IPS-11a (cell line): Measurements from ENCODE around the gene FAM193A.
"Not testable (repeated sequence)": the region's sequence is repeated elsewhere in the genome, so short reads cannot be mapped to it uniquely, and the experiment has no call there.

Experiments
- H3K4me3 ChIP-seq: one replicate; pipeline ENCODE4 v1.5.1; 2013; ENCODE audit warnings: low read depth, low read length, control low read depth

FAM193A gene

DNA sequence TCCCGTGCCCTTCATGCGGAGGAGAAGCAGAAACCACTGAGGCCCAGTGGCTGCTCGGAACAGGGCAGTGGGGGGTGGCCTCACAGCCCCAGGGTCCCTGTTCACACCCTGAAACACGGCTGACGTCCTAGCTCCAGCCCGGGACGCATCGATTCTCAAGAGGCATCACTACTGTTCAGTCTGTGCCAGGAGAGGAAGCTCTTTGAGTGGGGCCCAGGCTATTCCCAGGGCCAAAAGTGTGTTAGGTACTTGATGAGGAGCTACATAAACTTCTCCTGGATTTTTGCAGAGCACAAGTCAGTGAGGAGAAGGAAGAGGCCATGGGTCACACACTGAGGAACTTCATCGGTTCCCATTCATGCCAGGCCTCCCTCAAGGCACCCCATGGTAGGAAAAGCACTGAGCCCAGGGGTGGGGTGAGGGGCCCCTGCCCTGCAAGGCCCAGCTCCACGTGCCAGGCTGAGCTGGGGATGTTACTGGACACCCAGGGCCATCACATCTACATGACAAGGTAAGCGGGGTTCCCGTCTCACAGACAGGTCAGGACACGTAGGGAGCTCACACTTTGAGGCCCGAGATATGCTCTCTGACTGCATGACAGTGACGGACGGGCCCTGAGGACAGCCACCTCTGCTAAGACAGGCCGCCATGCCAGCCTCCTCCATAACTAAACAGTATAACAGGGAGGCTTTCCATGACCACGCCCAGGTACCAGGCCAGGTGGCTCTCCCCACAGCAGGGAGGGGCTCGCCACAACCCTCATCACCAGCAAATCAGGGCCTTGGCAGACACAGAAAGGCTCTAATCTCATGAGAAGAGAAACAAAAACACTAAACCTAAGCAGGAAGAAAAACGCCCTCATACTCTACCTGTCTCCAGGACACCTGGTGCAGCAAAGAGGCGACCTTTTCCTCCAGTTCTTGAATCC lies 207.3 kb downstream of the FAM193A start:
- H3K4me3 ChIP-seq: no peak overlapping the region

DNA sequence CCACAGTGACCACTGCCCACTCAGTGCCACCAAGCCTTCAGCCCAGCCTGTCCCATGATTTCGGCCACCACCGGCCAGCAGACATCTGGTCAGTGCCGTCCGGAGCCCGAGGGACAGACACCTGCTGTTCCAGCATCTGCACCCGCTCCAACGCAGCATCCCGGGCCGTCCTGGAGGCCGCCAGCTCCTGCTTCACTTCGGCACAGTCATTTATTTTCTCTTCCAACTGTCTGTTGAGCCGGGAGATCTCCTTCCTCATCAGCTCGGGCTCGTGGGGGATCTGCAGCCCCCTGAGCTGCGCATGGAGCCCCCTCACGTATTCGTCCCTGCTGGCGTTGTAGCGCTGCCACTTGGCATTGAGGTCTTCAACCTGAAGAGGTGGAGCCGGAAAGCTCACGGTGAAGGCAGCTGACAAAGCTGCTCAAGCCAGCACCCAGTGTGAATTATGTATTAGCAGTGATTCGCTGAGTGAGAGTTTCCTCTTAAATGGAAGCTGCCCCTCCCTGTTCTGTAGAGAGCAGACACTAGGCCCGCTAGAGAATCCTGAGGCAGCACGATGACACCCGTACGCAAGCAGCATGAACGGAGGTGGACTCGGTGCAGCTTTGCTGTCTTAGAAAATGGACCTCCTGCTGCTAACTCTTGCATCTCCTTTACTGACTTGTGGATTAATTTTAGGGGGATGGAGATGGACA lies 208.3 kb downstream of the FAM193A start:
- no peak overlapping the region for H3K4me3 ChIP-seq

DNA sequence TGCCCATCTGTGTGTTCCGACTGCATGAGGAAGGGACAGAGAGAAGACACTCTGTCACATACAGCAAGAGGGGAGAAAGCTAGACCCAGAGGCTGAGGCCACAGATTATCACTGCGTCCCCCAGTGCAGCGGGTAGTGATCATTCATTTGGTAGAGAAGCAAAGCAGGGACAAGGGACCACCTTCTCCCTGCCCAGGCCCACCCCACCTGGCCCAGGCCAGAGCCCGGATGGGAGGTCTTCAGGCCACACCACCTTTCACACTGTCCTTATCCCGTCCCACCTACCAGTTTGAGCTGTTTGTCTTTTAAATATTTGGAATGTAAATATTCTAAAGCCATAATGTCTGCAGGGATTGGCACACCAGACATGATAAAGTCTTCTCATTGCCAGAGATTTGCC lies 209.1 kb downstream of the FAM193A start:
- H3K4me3 ChIP-seq: no peak overlapping the region

DNA sequence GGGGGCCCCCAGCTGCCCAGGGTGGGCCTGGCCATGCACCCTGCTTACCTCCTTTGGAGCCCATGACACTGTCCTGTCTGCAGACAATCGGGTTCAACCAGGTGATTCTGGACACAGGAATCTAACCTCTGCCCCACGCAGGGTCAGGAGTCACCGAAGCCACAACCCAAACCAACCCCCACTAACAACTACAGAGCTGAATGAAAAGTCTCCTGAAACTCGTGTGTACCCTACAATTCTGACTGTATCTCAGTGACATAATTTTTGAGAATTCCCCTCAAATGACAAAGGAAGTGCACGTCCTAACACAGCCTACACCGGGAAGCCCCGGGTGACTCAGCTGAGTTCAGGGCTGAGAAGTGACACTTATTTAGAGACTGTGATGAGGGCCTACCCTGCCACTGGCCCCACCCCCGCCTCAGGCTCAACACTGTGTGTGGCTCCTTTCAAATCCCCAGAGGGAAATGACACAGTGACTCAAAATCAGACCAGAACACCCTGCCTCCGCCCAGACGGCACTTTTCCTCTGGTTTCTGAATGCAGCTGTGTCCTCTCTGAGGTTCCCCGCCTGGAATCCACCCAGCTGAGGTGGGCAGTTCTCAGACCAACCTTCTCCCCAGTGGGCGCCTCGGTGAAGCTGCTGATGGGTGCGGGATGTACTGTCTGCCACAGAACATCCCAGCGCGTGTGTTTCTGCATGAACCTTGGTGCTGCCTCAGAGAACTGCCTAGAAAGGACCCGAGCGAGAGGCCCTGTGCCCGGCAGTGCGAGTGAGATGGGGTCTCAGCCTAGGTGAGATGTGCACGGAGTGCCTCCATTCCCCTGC lies 209.7 kb downstream of the FAM193A start:
- H3K4me3 ChIP-seq: no peak overlapping the region

DNA sequence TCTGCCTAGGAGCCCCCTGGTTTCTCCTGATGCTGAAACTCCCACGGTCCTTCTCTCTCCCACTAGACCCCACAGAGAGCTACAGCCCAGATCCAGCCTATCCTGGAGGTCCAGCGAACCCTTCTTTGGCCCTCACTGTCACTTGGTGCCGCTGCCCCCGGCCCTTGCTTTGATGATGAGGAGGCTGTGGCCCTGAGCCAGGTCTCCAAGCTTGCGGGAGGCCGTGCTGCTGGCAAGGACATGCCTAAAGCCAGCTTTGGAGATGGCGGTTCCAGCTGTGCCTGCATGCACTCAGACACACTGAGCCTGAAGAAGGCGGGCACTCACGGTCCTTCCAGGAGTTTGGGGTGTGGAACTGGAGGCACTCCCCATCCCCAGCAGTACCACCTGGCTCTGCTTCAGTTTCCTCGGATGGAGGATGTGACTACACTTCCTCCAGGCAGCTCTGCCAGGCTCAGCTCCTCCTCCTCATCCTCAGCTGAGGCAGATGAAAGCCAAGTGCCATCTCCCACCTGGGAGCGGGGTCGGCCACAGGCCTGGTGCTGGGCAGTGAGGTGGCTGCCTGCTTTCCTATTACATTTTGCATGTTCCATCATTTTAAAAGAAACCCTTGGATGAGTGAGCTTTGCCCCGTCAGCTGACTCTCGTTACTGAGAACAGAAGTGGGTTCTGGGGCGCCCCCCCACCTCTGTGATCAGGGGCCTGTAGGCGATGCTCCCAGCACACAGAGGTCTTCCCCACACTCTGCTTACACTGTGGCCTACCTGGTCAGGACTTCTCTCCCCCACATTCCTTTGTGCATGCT lies 210.6 kb downstream of the FAM193A start:
- H3K4me3 ChIP-seq: no peak overlapping the region

DNA sequence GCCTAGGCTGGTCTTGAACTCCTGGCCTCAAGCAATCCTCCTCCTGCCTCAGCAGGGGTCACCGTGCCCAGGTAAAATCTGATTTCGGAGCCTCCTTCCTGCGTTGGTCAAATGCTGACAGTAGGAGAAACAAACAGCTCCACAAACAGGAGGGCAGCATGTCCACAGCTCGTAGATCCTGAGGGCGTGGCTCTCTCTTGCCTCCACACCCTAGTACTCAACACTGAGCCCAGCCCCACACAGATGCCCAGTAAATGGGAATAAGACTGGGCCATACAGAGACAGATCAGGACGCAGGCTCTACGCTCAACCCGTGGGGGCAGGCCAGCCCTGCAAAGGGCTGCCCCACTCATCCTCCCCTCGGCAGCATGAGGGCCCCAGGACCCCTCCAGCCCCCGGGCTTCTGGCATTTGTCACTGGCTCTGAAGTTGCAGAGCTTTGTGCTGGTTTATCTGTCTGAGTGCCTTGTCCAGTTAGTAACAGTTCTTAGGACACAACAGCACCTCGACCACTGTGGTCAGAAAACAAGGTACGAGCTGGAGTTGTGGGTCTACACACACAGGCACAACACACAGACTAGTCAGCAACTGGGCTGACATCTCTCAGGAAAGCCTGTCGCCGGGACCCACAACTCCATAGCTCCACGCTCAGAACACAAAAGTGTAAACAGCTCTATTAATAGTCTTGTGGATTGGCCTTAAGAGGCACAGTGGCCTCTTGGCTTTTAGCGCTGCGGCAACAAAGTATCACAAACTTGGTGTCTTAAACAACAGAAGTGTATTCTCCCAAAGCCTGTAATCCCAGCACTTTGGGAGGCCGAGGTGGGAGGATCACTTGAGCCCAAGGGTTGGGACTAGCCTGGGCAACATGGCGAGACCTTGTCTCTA lies 214.5 kb downstream of the FAM193A start:
- H3K4me3 ChIP-seq: no peak overlapping the region

DNA sequence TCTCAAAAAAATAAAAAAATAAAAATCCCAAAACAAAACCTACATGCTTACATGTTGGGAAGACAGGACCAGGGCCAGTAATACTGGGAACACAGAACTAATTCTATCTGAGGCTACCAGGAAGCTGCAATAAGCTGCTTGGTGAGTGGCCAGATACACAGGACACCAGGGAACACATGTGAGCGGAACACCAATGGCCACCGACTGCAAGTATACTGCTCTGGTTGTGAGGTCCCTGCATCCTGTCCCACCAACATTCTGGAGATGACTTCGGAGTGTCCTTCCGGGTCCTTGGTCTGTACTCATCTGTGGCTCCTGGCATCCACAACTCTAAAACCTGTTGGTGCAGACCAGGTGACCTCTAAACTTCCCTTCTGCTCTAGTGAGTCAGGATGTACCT lies 217.0 kb downstream of the FAM193A start:
- no peak overlapping the region for H3K4me3 ChIP-seq

DNA sequence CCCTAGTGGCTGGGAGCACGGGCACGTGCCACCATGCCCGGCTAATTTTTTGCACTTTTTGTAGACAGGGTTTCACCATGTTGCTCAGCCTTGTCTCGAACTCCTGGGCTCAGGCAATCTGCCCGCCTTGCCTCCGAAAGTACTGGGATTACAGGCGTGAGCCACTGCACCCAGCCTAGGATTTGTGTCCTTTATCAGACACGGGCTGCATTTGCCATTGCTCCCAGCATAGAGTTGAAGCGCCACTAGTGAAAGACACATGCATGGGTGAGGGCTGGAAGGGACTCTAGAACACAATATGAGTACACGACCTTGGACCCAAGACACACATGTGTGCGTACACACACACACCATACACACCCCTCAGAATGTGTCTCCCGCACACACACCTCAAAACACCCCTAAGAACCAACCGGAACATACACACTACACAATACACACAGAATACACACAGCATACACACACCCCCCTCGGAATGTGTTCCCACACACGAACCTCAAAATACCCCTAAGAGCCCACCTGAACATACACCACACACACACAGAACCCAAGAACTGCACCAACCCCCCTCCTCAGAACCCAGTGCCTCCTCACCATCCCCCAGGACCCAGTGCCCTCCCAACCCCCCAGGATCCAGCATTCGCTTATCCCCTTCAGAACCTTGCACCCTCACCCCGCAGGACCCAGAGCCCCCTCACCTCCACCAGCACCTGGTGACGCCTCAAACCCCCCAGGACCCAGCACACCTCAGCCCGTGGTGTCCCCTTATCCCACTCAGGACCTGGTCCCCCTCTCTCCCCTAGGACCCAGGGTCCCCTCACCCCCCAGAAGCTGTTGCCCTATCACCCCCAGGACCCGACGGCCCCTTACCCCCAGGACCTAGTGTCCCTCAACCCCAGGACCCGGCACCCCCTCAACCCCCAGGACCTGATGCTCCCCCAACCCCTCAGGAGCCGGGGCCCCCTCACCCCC lies 218.7 kb downstream of the FAM193A start:
- peak overlapping the region; percentile 67 for H3K4me3 ChIP-seq

DNA sequence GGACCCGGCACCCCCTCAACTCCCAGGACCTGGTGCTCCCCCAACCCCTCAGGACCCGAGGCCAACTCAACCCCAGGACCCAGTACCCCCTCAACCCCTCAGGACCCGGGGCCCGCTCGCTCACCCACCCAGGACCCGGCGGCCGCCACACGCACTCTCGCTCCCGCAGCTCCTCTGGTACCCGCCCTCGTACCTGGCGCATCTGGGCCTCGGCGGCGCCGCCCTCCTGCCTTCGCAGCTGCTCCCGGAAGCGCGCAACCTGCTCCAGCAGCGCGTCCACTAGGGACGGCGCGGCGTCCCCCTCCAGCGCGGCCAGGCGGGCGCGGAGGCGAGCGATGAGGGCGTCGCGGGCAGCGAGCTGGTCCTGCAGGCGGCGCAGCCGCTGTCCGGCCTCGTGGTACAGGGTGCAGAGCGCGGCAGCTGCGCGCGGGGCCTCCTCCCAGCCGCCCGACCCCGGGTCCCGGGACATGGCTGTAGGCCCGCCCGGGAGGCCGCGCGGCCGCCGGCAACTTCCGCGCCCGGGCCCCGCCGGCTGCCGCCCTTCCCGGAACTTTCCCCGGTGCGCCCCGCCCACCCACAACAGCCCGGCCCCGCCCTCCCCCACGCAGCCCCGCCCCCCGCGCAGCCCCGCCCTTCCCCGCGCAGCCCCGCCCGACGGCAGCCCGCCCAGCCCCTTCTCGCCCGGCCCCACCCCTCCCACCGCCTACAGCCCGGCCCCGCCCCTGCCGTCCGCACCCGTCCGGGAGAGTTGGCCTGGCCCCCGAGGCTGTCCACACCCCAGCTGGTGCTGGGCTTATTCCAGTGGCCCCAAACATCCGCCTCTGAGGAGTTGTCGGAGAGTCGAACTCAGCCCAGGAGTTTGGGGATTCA lies 219.6 kb downstream of the FAM193A start, which contains the start of gene TNIP2:
Gene TNIP2, minus strand, starts transcription at position 516 of the 870 bp plus-strand sequence. Its CDS starts 47 bp downstream, at position 469.
- peak within 1 kb of the TSS; percentile 67 for H3K4me3 ChIP-seq

DNA sequence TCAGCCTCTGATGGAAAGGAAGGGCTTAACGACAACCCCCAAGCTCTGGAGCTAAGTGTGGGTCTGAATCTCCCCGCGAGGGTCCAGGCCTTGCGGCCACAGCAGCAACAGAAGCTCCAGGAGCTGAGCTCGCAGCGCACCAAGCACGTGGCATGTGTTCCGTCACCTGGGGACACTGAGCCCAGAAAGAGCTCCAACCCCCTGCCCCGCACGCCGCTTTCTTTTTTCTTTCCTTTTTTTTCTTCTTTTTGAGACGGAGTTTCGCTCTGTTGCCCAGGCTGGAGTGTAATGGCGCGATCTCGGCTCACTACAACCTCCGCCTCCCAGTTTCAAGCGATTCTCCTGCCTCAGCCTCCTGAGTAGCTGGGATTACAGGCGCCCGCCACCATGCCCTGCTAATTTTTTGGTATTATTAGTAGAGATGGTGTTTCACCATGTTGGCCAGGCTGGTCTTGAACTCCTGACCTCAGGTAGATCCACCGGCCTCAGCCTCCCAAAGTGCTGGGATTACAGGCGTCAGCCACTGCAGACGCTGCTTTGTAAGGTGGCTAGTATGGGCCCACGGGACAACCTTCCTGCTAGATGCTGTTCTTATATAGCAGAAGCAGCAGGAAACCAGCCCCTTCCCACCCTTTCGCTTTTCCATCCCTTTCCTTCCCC lies 220.4 kb downstream of the FAM193A start:
- no peak overlapping the region for H3K4me3 ChIP-seq

DNA sequence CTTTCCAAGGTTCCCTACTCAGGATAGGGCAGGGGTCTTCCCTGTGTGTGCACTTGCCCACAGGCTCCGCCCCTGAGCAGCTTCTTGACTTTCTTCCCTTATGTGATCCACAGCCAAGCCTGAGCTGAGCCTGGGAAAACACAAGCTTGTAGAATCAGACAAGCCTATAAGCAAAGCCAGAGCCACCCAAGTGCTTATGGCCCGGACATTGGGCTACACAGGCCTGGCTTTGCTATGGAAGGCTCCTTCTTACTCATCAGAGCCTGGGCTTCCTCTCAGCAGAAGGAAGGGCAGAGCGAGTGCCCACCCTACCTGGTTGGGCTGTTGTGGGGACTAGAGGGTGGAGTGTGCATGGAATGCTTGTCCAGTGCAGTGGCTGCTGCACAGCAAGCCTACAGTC lies 221.0 kb downstream of the FAM193A start:
- H3K4me3 ChIP-seq: no peak overlapping the region

DNA sequence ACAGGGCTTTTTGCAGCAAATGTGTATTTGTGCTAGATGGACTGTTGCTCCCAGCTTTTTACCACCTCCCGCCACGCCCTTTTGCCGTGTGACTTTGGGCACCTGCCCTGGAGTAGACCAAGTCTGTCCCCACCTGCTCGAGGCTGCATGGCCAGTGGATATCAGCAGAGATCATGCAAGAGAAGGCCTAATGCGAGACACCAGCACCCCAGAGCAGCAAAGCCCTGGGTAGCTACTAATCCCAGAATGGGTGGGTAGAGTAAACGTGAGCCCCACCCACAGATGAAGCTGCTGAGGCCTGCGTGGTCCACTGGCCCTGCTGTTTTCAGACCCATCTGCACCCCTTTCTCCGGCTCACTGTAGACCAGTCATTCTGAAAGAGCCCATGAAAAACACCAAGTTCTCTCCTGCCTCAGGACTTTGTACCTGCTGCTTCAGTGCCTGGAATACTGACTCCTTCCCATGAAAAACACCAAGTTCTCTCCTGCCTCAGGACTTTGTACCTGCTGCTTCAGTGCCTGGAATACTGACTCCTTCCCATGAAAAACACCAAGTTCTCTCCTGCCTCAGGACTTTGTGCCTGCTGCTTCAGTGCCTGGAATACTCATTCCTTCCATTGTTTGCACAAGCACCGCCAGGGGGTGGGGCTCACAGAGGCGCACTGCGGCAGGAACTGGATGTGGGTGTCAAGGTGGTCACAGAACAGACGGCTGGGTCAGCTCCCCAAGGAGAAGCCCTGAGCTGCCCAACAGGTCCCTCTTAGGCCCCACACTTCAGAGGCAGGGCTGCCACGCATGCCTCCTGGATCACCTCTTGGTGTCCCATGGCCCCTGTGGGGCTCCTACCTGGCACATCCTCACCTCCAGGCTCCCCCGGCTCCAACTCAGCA lies 224.8 kb downstream of the FAM193A start:
- no peak overlapping the region for H3K4me3 ChIP-seq

DNA sequence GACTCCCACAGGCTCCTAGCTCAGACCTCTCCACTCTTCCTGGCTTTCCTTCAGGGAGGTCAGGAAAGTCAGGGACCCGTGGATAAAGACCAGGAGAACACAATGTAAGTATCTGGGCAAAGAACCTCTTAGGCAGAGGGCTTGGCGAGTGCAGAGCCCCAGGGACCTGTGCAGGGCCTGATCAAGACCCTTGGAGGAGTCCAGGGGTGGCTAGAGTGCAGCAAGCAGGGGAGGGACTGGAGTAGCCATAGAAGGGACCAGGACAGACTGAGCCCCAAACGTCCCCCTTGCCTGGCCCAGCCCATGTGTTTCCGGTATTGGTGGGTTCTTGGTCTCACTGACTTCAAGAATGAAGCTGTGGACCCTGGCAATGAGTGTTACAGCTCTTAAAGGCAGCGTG lies 225.6 kb downstream of the FAM193A start:
- H3K4me3 ChIP-seq: no peak overlapping the region

DNA sequence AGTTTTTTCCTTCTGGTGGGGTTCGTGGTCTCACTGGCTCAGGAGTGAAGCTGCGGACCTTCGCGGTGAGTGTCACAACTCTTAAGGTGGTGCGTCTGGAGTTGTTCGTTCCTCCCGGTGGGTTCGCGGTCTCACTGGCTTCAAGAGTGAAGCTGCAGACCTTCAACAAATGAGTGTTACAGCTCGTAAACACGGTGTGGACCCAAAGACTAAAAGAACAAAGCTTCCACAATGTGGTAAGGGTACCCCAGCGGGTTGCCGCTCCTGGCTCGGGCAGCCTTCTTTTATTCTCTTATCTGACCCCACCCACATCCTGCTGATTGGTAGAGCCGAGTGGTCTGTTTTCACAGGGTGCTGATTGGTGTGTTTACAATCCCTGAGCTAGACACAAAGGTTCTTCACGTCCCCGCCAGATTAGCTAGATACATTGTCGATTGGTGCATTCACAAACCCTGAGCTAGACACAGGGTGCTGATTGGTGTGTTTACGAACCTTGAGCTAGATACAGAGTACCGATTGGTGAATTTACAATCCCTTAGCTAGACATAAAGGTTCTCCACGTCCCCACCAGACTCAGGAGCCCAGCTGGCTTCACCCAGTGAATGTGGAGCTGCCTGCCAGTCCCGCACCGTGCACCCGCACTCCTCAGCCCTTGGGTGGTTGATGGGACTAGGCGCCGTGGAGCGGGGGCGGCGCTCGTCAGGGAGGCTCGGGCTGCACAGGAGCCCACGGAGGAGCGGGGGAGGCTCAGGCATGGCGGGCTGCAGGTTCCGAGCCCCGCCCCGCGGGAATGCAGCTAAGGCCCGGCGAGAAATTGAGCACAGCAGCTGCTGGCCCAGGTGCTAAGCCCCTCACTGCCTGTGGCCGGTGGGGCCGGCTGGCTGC lies 226.3 kb downstream of the FAM193A start:
- not testable (repeated sequence) for H3K4me3 ChIP-seq

DNA sequence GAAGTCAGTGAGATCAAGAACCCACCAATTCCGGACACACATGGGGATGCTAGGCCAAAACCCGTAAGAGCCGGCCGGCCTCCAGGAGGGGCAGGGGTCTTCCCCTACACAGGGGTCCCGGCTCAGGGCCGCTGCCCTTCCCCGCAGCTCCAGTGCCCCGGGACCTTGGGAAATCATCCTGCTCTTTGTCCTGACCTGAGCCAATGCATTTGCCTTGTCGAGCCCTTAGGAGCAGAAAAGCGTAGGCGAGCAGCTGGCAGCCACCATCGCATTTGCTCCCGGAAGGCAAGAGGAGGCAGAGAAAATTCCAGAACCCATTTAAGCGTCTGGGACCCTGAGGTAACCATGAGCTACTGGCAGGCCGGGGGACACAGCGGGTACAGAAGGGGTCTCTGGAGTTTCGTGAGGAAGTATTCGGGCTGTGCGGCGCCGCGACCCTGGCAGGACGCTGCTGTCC lies 227.1 kb downstream of the FAM193A start:
- H3K4me3 ChIP-seq: no peak overlapping the region
